H9 (cell line): Measurements from ENCODE around the gene PRR23E. TPM values are rescaled to one million over a fixed set of nuclear protein-coding genes. Genes with fewer than 3 reads are reported as not detected.

ENCODE experiments used
- DNase-seq: peaks from one replicate; pipeline ENCODE4 v3.0.0-alpha.2; 2017
- H2AFZ ChIP-seq: one replicate; pipeline ENCODE4 v1.6.1; 2013; ENCODE audit warnings: mild to moderate bottlenecking, low read length, control low read depth, moderate library complexity
- H2AK5ac ChIP-seq: 2 replicates; pipeline ENCODE4 v1.6.1; 2013; ENCODE audit warnings: low read length, control low read depth, mixed read lengths; ENCODE audit not compliant: insufficient read length
- H2BK120ac ChIP-seq: one replicate; pipeline ENCODE4 v1.6.1; 2013; ENCODE audit warnings: low read depth, mild to moderate bottlenecking, low read length, control low read depth, inconsistent platforms; ENCODE audit not compliant: poor library complexity, severe bottlenecking
- H2BK12ac ChIP-seq: 2 replicates; pipeline ENCODE4 v1.6.1; 2013; ENCODE audit warnings: low read length, control low read depth, mixed read lengths, low read depth; ENCODE audit not compliant: insufficient read length
- H2BK15ac ChIP-seq: 2 replicates; pipeline ENCODE4 v1.6.1; 2013; ENCODE audit warnings: low read depth, low read length, control low read depth
- H2BK20ac ChIP-seq: one replicate; pipeline ENCODE4 v1.6.1; 2013; ENCODE audit warnings: low read depth, mild to moderate bottlenecking, low read length, control low read depth, inconsistent platforms; ENCODE audit not compliant: poor library complexity, severe bottlenecking
- H2BK5ac ChIP-seq: 2 replicates; pipeline ENCODE4 v1.6.1; 2013; ENCODE audit warnings: low read length, control low read depth, mixed read lengths; ENCODE audit not compliant: insufficient read length
- H3K14ac ChIP-seq: 2 replicates; pipeline ENCODE4 v1.6.1; 2013; ENCODE audit warnings: low read length, control low read depth; ENCODE audit not compliant: insufficient read depth
- H3K18ac ChIP-seq: 2 replicates; pipeline ENCODE4 v1.6.1; 2013; ENCODE audit warnings: low read depth, mild to moderate bottlenecking, mixed read lengths, low read length, control low read depth; ENCODE audit not compliant: insufficient read length
- H3K23ac ChIP-seq: 2 replicates; pipeline ENCODE4 v1.6.1; 2013; ENCODE audit warnings: low read length, control low read depth, mixed read lengths, low read depth; ENCODE audit not compliant: insufficient read length
- H3K23me2 ChIP-seq: 2 replicates; pipeline ENCODE4 v1.6.1; 2013; ENCODE audit warnings: low read depth, mild to moderate bottlenecking, mixed read lengths, low read length, control low read depth; ENCODE audit not compliant: insufficient read length, poor library complexity, severe bottlenecking
- H3K27ac ChIP-seq: 2 replicates; pipeline ENCODE4 v1.5.1; 2013; ENCODE audit warnings: low read length, control low read depth, mixed read lengths, low read depth; ENCODE audit not compliant: insufficient read length
- H3K27me3 ChIP-seq: 2 replicates; pipeline ENCODE4 v1.6.1; 2013; ENCODE audit warnings: low read length, control low read depth, inconsistent platforms; ENCODE audit not compliant: insufficient read depth
- H3K4ac ChIP-seq: 2 replicates; pipeline ENCODE4 v1.6.1; 2013; ENCODE audit warnings: low read depth, mild to moderate bottlenecking, control low read depth, inconsistent platforms, low read length, moderate library complexity
- H3K4me1 ChIP-seq: 2 replicates; pipeline ENCODE4 v1.6.1; 2013; ENCODE audit warnings: low read length, control low read depth, inconsistent platforms; ENCODE audit not compliant: insufficient read depth
- H3K4me2 ChIP-seq: 2 replicates; pipeline ENCODE4 v1.6.1; 2013; ENCODE audit warnings: low read length, control low read depth, mixed read lengths; ENCODE audit not compliant: insufficient read length, insufficient read depth
- H3K56ac ChIP-seq: 2 replicates; pipeline ENCODE4 v1.6.1; 2013; ENCODE audit warnings: low read depth, mild to moderate bottlenecking, mixed read lengths, low read length, control low read depth; ENCODE audit not compliant: insufficient read length
- H3K79me1 ChIP-seq: 2 replicates; pipeline ENCODE4 v1.6.1; 2013; ENCODE audit warnings: low read depth, mild to moderate bottlenecking, moderate library complexity, low read length, control low read depth, inconsistent platforms; ENCODE audit not compliant: insufficient read depth, poor library complexity, severe bottlenecking
- H3K79me2 ChIP-seq: 2 replicates; pipeline ENCODE4 v1.6.1; 2013; ENCODE audit warnings: low read length, control low read depth, inconsistent platforms; ENCODE audit not compliant: insufficient read depth
- H3K9ac ChIP-seq: 2 replicates; pipeline ENCODE4 v1.6.1; 2013; ENCODE audit warnings: low read length, control low read depth, mixed read lengths; ENCODE audit not compliant: insufficient read length; ENCODE audit errors: extremely low read depth
- H3K9me3 ChIP-seq: one replicate; pipeline ENCODE4 v1.6.1; 2013; ENCODE audit warnings: low read depth, low read length, inconsistent platforms; ENCODE audit not compliant: control insufficient read depth
- H3T11ph ChIP-seq: one replicate; pipeline ENCODE4 v1.6.1; 2013; ENCODE audit warnings: mild to moderate bottlenecking, low read length, control low read depth, inconsistent platforms
- H4K20me1 ChIP-seq: one replicate; pipeline ENCODE4 v1.6.1; 2013; ENCODE audit not compliant: control insufficient read depth, insufficient read length, insufficient read depth
- H4K5ac ChIP-seq: 2 replicates; pipeline ENCODE4 v1.6.1; 2013; ENCODE audit warnings: low read depth, mild to moderate bottlenecking, mixed read lengths, low read length, control low read depth; ENCODE audit not compliant: insufficient read length
- H4K8ac ChIP-seq: replicated peaks from 2 replicates; pipeline ENCODE4 v1.6.1; 2013; ENCODE audit warnings: low read length, control low read depth, mixed read lengths, low read depth; ENCODE audit not compliant: insufficient read length
- H4K91ac ChIP-seq: 2 replicates; pipeline ENCODE4 v1.6.1; 2013; ENCODE audit warnings: low read depth, mild to moderate bottlenecking, moderate library complexity, mixed read lengths, low read length, control low read depth; ENCODE audit not compliant: insufficient read length
- H3K27ac Mint-ChIP-seq, 3 experiments: 2 replicates in 2 of 3; 3 replicates in 1 of 3; pipeline ENCODE4 v1.8.0; 2020 to 2021; ENCODE audit warnings: mixed read lengths in 3 of 3, mild to moderate bottlenecking in 1 of 3, moderate library complexity in 1 of 3
- H3K27me3 Mint-ChIP-seq: 2 replicates; pipeline ENCODE4 v1.8.0; 2021; ENCODE audit warnings: low read depth, mild to moderate bottlenecking, moderate library complexity, mixed read lengths
- H3K36me3 Mint-ChIP-seq, 3 experiments: 2 replicates in 2 of 3; 3 replicates in 1 of 3; pipeline ENCODE4 v1.8.0; 2020 to 2021; ENCODE audit warnings: low read depth in 3 of 3, mixed read lengths in 3 of 3; ENCODE audit not compliant: insufficient read depth in 1 of 3
- H3K4me1 Mint-ChIP-seq, 2 experiments: 2 replicates each; pipeline ENCODE4 v1.8.0; 2020; ENCODE audit warnings: mixed read lengths in 2 of 2
- H3K4me3 Mint-ChIP-seq, 2 experiments: 2 replicates in 1 of 2; 3 replicates in 1 of 2; pipeline ENCODE4 v1.8.0; 2020 to 2021; ENCODE audit warnings: mild to moderate bottlenecking in 2 of 2, mixed read lengths in 2 of 2, moderate library complexity in 1 of 2
- H3K9me3 Mint-ChIP-seq, 2 experiments: 2 replicates in 1 of 2; 3 replicates in 1 of 2; pipeline ENCODE4 v1.8.0; 2020; ENCODE audit warnings: mild to moderate bottlenecking in 2 of 2, mixed read lengths in 2 of 2, moderate library complexity in 1 of 2
- CTCF ChIP-seq: fragments of 200-600 bp; sonication (generic); conservative IDR thresholded peaks from 3 replicates; pipeline ENCODE4 v1.8.0; 2021; ENCODE audit warnings: antibody characterized with exemption, mild to moderate bottlenecking
- WGBS: extraction: QIAGEN DNeasy Blood & Tissue Kit; methylation state at CpG from one replicate; pipeline ENCODE4 v1.1.7; 2013; ENCODE audit warnings: missing lambda C conversion rate, low lambda C conversion rate, mixed read lengths; ENCODE audit not compliant: insufficient read length; ENCODE audit errors: extremely low coverage; 5-methylcytosine and 5-hydroxymethylcytosine counted together
- total RNA-seq: library from RNA; stranded (reverse); gene quantifications from 2 replicates; pipeline ENCODE4 v1.2.1, GENCODE V29; 2021

The PRR23E gene
- total RNA-seq, 1 experiment from 2014 or later: not detected

- Histone ChIP-seq H3K9me3 (no peaks in the 10 kb centered on the region), H2AFZ (no peak overlapping the region), H3K23ac (no peak overlapping the region), H4K20me1 (no peaks in the 10 kb centered on the region), H2BK20ac (no peak overlapping the region), H2AK5ac (no peak overlapping the region), H3K4me1 (peaks cover 3% of the 10 kb centered on the region; the same call in 1 of the 2 replicates), H3K27me3 (no peaks in the 10 kb centered on the region), H2BK120ac (no peak overlapping the region), H4K91ac (no peak overlapping the region), H3K27ac (no peak overlapping the region), H3T11ph (no peak overlapping the region), H2BK12ac (no peak overlapping the region), H4K8ac (no peak overlapping the region), H3K18ac (no peak overlapping the region), H3K4ac (no peak overlapping the region), H2BK5ac (no peak overlapping the region), H4K5ac (no peak overlapping the region), H3K23me2 (no peaks in the 10 kb centered on the region), H3K79me1 (no peaks in the 10 kb centered on the region), H3K9ac (no peak overlapping the region), H3K4me2 (no peak overlapping the region), H3K56ac (no peak overlapping the region), H2BK15ac (no peak overlapping the region), H3K14ac (no peak overlapping the region), H3K79me2 (no peaks in the 10 kb centered on the region)
- Mint-ChIP-seq H3K27me3 (peaks cover 6% of the 10 kb centered on the region), H3K9me3 (no peaks in the 10 kb centered on the region), H3K4me1 (peaks cover 10 to 11% of the 10 kb centered on the region in 2 experiments), H3K36me3 (no peaks in the 10 kb centered on the region), H3K27ac (no peak overlapping the region), H3K4me3 (no peak overlapping the region)
- TF ChIP-seq CTCF: no peak
- WGBS: no CpG with 5 or more reads among the region's 10 CpGs
- peak; percentile 78 for DNase-seq
Observed at GRCh38 chr3:127158614-127159229, 34.2 kb upstream of the PRR23E start.
